Stomach smooth muscle (tissue), 2 donors: ENCODE results near the gene RAD23B.

ENCODE experiments used
- H3K27ac ChIP-seq: one replicate; pipeline ENCODE4 v1.7.0; 2013; ENCODE audit warnings: mild to moderate bottlenecking, low read length, inconsistent platforms
- H3K27me3 ChIP-seq, 2 donors: one replicate each; pipeline ENCODE4 v1.7.0; 2013; ENCODE audit warnings: low read length in 2 of 2; ENCODE audit not compliant: insufficient read depth in 2 of 2, control insufficient read depth in 1 of 2
- H3K36me3 ChIP-seq, 2 donors: one replicate each; pipeline ENCODE4 v1.7.0; 2013; ENCODE audit warnings: low read length in 2 of 2; ENCODE audit not compliant: control insufficient read depth in 2 of 2, insufficient read depth in 2 of 2
- H3K4me1 ChIP-seq: one replicate; pipeline ENCODE4 v1.7.0; 2013; ENCODE audit warnings: low read length; ENCODE audit not compliant: control insufficient read depth, insufficient read depth
- H3K4me3 ChIP-seq, 2 donors: one replicate each; pipeline ENCODE4 v1.7.0; 2013; ENCODE audit warnings: low read length in 2 of 2
- H3K9ac ChIP-seq, 2 donors: one replicate each; pipeline ENCODE4 v1.7.0; 2013; ENCODE audit warnings: low read length in 2 of 2, mild to moderate bottlenecking in 1 of 2
- H3K9me3 ChIP-seq, 2 donors: one replicate each; pipeline ENCODE4 v1.7.0; 2013; ENCODE audit warnings: low read length in 2 of 2; ENCODE audit not compliant: control insufficient read depth in 2 of 2
- donor health status: healthy.
- donor health status: Pancreatic carcinoma.

Gene RAD23B

DNA sequence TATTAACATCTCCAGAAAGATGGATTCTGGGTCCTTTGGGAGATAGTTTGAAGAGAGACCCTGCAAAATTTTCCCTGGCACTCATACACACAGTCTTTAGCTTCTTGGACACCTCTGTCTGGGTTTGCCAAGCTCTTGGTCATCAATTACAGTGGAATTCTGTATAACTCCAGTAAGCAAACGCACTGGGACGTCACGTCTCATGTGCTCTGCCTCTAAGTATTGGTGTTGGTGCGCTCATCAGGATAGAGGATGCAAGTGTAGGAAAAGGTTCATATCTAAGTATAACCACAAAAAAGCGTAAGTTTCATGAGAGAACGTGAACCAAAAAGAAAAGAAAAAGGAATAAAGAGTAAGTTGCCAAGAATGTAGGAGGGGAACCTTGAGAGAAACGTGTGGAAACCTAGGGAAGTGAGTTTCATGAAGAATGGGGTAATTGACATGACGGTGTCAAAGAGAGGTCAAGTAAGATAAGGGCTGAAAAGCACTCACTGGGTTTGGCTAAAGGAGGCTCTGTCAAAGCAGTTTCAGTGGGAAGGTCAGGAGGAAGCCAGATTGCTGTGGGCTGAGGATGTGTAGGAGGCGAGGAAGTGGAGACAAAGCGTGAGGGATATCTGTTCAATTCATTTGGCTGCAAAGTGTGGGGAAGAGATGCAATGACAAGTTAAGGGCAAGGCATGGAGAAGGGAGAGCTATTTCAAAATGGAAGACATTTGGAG lies 92.7 kb downstream of the RAD23B start:
- Histone ChIP-seq H3K9ac (no peak overlapping the region), H3K4me3 (no peak overlapping the region), H3K27ac (no peak overlapping the region), H3K27me3 (no peaks in the 10 kb centered on the region), H3K9me3 (no peaks in the 10 kb centered on the region), H3K4me1 (no peaks in the 10 kb centered on the region), H3K36me3 (no peaks in the 10 kb centered on the region)

DNA sequence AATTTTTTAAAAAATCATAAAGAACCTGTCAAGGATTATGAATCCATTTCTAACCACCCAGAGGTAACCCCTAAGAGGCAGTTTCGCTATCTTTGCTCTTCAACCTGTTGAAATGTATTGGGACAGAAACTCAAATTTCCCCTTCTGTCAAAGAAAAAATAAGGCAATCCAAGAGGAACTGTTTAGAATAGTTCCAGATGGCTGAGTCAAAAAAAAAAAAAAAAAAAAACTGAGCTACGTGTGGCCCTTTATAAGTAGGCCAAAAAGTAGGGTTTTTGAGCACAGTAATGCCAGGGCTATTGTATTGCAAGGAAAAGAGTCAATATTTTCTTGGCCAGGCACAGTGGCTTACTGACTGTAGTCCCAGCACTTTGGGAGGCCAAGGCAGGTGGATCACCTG lies 94.9 kb downstream of the RAD23B start:
- H3K27me3 ChIP-seq: no peaks in the 10 kb centered on the region
- H3K4me1 ChIP-seq: no peaks in the 10 kb centered on the region
- H3K4me3 ChIP-seq: no peak overlapping the region
- H3K9ac ChIP-seq: no peak overlapping the region
- H3K36me3 ChIP-seq: no peaks in the 10 kb centered on the region
- H3K9me3 ChIP-seq: no peaks in the 10 kb centered on the region
- H3K27ac ChIP-seq: no peak overlapping the region
